Peyer's patch (tissue), 4 donors: ENCODE data around the gene ARMH3.

Source experiments
- CTCF ChIP-seq, 6 experiments: fragments of 450-650 bp in 4 of 6; fragments of 200-600 bp in 2 of 6; sonication (generic) in 1 of 6; IDR thresholded peaks; one replicate each; pipeline ENCODE4 v1.5.1; 2017 to 2019; ENCODE audit warnings: antibody characterized with exemption in 6 of 6, mild to moderate bottlenecking in 3 of 6, moderate library complexity in 1 of 6
- POLR2A ChIP-seq, 2 donors: fragments of 450-650 bp; IDR thresholded peaks; one replicate each; pipeline ENCODE4 v1.5.1; 2017; ENCODE audit warnings: antibody characterized with exemption in 2 of 2, mild to moderate bottlenecking in 2 of 2, moderate library complexity in 2 of 2

GRCh38 chr10:101939729-101940128 lies 116.2 kb downstream of the ARMH3 start:
- no peak for TF ChIP-seq CTCF (IDR thresholded peaks at IDR 0.05)
- no peak for TF ChIP-seq POLR2A (IDR thresholded peaks at IDR 0.05)
